SK-N-SH treated with all-trans-retinoic acid at 6 μM for 48 hours (cell line): ENCODE data around the gene RPL19.

Source experiments
- ARNTL ChIP-seq: fragments of 450-650 bp; formaldehyde crosslinking; IDR thresholded peaks from 2 replicates; pipeline ENCODE4 v1.5.0; 2020; ENCODE audit warnings: low read depth, mild to moderate bottlenecking, moderate library complexity, borderline replicate concordance
- BACH2 ChIP-seq: fragments of 250-450 bp; sonication (Bioruptor Pico); IDR thresholded peaks from 2 replicates; pipeline ENCODE4 v1.9.0; 2021; ENCODE audit warnings: mild to moderate bottlenecking, borderline replicate concordance
- GLIS3 ChIP-seq: fragments of 250-450 bp; sonication (Bioruptor Pico); IDR thresholded peaks from 2 replicates; pipeline ENCODE4 v1.5.0; 2020; ENCODE audit warnings: mild to moderate bottlenecking, moderate library complexity
- ISL1 ChIP-seq: fragments of 250-450 bp; sonication (Bioruptor Pico); IDR thresholded peaks from 2 replicates; pipeline ENCODE4 v2.1.2; 2022; ENCODE audit warnings: mild to moderate bottlenecking, moderate library complexity
- OSR1 ChIP-seq: fragments of 250-450 bp; sonication (Bioruptor Pico); IDR thresholded peaks from 2 replicates; pipeline ENCODE4 v1.8.0; 2022; ENCODE audit warnings: moderate library complexity, mild to moderate bottlenecking, inconsistent platforms
- PPARA ChIP-seq: fragments of 250-450 bp; sonication (Bioruptor Pico); IDR thresholded peaks from 2 replicates; pipeline ENCODE4 v1.5.0; 2020; ENCODE audit warnings: mild to moderate bottlenecking, borderline replicate concordance
- RARB ChIP-seq: fragments of 250-450 bp; sonication (Bioruptor Pico); IDR thresholded peaks from 2 replicates; pipeline ENCODE4 v1.8.0; 2021; ENCODE audit warnings: mild to moderate bottlenecking, moderate library complexity
- SNAI2 ChIP-seq: fragments of 250-450 bp; sonication (Bioruptor Pico); IDR thresholded peaks from 2 replicates; pipeline ENCODE4 v1.5.0; 2020; ENCODE audit warnings: mild to moderate bottlenecking, moderate library complexity
- ZFP30 ChIP-seq: fragments of 450-650 bp; formaldehyde crosslinking; IDR thresholded peaks from 2 replicates; pipeline ENCODE4 v1.5.0; 2022; ENCODE audit warnings: mild to moderate bottlenecking, moderate library complexity
- ZNF8 ChIP-seq: fragments of 450-650 bp; formaldehyde crosslinking; IDR thresholded peaks from 2 replicates; pipeline ENCODE4 v1.5.0; 2020; ENCODE audit warnings: mild to moderate bottlenecking, moderate library complexity
- TF ChIP-seq, protein P1 (sequence below): fragments of 250-450 bp; sonication (Bioruptor Pico); IDR thresholded peaks from 2 replicates; pipeline ENCODE4 v1.5.1; 2021; ENCODE audit warnings: mild to moderate bottlenecking, moderate library complexity
- TF ChIP-seq, protein P2 (sequence below): fragments of 250-450 bp; sonication (Bioruptor Pico); IDR thresholded peaks from 2 replicates; pipeline ENCODE4 v1.8.0; 2020; ENCODE audit warnings: mild to moderate bottlenecking, moderate library complexity, borderline replicate concordance
- TF ChIP-seq, protein P3 (sequence below): fragments of 250-450 bp; sonication (Bioruptor Pico); IDR thresholded peaks from 2 replicates; pipeline ENCODE4 v1.5.1; 2020; ENCODE audit warnings: low read depth, mild to moderate bottlenecking, moderate library complexity
- TF ChIP-seq, protein P4 (sequence below): fragments of 250-450 bp; sonication (Bioruptor Pico); IDR thresholded peaks from 2 replicates; pipeline ENCODE4 v1.5.0; 2020; ENCODE audit warnings: mild to moderate bottlenecking, moderate library complexity

DNA sequence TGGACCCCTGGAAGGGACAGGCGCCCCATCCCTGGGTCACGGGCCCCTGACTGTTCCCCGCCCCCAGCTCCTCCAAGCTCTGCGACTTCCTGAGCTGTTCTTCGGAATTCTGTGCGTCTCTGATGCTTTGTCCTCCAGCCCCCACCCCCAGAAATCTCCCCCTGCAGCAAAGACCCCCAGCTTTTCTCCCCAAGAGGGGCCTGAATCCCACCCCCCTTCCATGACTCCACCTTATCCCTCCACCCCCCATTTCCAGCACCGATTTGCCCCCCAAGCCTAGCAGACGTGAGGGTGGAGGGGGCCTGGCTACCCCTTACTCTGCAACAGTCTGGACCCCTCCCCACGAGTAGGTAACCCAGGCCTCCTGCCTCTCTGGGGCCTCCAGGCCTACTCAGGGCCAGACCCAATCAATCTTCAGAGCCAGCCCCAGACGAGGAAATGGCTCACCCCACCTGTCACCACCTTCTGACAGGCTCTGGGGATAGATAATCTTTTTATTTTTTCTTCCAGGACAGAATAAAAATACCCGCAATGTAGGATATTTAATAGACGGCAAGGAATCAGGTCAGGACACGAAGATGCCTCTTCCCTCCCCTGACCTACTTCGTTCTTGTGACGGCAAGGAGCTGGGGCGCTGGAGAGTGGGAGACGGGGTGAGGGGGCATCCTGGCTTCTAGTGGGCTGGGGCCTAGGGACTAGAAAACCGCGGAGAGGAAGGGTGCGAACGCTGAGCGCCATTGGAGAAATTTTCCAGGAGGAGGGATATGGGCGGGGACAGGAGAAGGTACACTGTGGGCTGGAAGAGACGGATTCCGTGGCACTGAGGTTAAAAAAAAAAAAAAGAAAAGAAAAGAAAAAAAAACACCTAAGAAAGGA lies 47.9 kb upstream of the RPL19 start:
- no peak for TF ChIP-seq RARB (CRISPR knock-in tag)
- no peak for TF ChIP-seq ARNTL (CRISPR knock-in tag)
- TF ChIP-seq, protein P1, sequence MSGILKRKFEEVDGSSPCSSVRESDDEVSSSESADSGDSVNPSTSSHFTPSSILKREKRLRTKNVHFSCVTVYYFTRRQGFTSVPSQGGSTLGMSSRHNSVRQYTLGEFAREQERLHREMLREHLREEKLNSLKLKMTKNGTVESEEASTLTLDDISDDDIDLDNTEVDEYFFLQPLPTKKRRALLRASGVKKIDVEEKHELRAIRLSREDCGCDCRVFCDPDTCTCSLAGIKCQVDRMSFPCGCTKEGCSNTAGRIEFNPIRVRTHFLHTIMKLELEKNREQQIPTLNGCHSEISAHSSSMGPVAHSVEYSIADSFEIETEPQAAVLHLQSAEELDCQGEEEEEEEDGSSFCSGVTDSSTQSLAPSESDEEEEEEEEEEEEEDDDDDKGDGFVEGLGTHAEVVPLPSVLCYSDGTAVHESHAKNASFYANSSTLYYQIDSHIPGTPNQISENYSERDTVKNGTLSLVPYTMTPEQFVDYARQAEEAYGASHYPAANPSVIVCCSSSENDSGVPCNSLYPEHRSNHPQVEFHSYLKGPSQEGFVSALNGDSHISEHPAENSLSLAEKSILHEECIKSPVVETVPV (CRISPR knock-in tag) = no peak
- TF ChIP-seq, protein P2, sequence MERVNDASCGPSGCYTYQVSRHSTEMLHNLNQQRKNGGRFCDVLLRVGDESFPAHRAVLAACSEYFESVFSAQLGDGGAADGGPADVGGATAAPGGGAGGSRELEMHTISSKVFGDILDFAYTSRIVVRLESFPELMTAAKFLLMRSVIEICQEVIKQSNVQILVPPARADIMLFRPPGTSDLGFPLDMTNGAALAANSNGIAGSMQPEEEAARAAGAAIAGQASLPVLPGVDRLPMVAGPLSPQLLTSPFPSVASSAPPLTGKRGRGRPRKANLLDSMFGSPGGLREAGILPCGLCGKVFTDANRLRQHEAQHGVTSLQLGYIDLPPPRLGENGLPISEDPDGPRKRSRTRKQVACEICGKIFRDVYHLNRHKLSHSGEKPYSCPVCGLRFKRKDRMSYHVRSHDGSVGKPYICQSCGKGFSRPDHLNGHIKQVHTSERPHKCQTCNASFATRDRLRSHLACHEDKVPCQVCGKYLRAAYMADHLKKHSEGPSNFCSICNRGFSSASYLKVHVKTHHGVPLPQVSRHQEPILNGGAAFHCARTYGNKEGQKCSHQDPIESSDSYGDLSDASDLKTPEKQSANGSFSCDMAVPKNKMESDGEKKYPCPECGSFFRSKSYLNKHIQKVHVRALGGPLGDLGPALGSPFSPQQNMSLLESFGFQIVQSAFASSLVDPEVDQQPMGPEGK = no peak
- TF ChIP-seq, protein P3, sequence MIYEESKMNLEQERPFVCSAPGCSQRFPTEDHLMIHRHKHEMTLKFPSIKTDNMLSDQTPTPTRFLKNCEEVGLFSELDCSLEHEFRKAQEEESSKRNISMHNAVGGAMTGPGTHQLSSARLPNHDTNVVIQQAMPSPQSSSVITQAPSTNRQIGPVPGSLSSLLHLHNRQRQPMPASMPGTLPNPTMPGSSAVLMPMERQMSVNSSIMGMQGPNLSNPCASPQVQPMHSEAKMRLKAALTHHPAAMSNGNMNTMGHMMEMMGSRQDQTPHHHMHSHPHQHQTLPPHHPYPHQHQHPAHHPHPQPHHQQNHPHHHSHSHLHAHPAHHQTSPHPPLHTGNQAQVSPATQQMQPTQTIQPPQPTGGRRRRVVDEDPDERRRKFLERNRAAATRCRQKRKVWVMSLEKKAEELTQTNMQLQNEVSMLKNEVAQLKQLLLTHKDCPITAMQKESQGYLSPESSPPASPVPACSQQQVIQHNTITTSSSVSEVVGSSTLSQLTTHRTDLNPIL (CRISPR knock-in tag) = no peak
- TF ChIP-seq OSR1 (CRISPR knock-in tag) = no peak
- no peak for TF ChIP-seq ISL1 (CRISPR knock-in tag)
- TF ChIP-seq, protein P4, sequence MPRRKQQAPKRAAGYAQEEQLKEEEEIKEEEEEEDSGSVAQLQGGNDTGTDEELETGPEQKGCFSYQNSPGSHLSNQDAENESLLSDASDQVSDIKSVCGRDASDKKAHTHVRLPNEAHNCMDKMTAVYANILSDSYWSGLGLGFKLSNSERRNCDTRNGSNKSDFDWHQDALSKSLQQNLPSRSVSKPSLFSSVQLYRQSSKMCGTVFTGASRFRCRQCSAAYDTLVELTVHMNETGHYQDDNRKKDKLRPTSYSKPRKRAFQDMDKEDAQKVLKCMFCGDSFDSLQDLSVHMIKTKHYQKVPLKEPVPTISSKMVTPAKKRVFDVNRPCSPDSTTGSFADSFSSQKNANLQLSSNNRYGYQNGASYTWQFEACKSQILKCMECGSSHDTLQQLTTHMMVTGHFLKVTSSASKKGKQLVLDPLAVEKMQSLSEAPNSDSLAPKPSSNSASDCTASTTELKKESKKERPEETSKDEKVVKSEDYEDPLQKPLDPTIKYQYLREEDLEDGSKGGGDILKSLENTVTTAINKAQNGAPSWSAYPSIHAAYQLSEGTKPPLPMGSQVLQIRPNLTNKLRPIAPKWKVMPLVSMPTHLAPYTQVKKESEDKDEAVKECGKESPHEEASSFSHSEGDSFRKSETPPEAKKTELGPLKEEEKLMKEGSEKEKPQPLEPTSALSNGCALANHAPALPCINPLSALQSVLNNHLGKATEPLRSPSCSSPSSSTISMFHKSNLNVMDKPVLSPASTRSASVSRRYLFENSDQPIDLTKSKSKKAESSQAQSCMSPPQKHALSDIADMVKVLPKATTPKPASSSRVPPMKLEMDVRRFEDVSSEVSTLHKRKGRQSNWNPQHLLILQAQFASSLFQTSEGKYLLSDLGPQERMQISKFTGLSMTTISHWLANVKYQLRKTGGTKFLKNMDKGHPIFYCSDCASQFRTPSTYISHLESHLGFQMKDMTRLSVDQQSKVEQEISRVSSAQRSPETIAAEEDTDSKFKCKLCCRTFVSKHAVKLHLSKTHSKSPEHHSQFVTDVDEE (CRISPR knock-in tag) = no peak
- TF ChIP-seq SNAI2 = no peak
- no peak for TF ChIP-seq BACH2 (CRISPR knock-in tag)
- no peak for TF ChIP-seq GLIS3
- no peak for TF ChIP-seq PPARA
- TF ChIP-seq ZNF8 = no peak
- TF ChIP-seq ZFP30 (CRISPR knock-in tag) = no peak
